OCI-LY3 (cell line): ENCODE results near the gene RAB19.

Experiments
- CTCF ChIP-seq: fragments of 200-600, 300-600 bp; sonication (generic); IDR thresholded peaks from 2 replicates; pipeline ENCODE4 v1.5.1; 2014; ENCODE audit warnings: antibody characterized with exemption, low read length, low read depth
- EZH2phosphoT487 ChIP-seq: fragments of 200-600 bp; shearing (Covaris generic); IDR thresholded peaks from 2 replicates; pipeline ENCODE4 v1.6.1; 2018; ENCODE audit warnings: antibody characterized with exemption, mixed run types, low read depth

DNA sequence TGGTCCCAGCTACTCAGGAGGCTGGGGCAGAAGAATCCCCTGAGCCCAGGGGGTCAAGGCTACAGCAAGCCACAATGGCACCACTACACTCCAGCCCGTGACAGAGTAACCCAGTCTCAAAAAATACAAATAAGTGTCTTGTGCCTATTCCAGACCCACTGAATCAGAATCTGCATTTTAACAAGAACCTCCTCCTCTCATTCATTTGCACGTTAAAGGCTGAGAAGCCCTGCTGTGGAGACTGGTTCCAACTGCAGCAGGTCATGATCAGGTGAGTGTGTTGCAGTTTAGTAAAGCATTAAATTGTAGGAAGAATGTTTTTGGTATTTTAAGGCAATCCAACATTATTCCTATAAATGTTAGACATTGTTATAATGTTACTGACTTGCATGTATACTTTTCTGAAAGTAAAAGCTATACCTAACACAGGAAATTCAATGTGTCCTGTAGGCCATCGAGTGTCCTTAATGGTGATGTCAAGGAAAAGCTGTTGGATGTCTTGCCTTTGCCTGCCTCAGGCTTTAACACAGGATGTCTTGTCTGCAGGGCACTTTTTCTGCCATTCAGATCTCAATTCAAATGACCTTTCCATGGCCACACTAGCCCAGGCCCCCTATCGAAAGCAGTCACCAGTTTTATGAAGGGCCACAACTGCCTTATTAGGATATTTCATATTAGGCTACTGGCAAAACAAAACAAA lies 45.1 kb downstream of the RAB19 start:
- TF ChIP-seq CTCF (no peak), EZH2phosphoT487 (no peak)
